Measurements from ENCODE around the gene WDR88.
A peak's percentile ranks its signal among the peaks of the same experiment; 100 is the strongest.
"Not testable (repeated sequence)": the region's sequence is repeated elsewhere in the genome, so short reads cannot be mapped to it uniquely, and the experiment has no call there.

WDR88 gene

GRCh38 chr19:33150852-33151518 is 19.1 kb downstream of the WDR88 start:
- no peaks in the 10 kb centered on the region for H3K9me3 Mint-ChIP-seq
- no peak for ATAC-seq
- no peak for DNase-seq
- H3K4me1 Mint-ChIP-seq, result no peaks in the 10 kb centered on the region
- no peak overlapping the region for H3K4me3 Mint-ChIP-seq
- H3K27me3 Mint-ChIP-seq, result no peaks in the 10 kb centered on the region
- peak overlapping the region in 1 of 2 donors; percentile 54 for H3K27ac Mint-ChIP-seq

DNA sequence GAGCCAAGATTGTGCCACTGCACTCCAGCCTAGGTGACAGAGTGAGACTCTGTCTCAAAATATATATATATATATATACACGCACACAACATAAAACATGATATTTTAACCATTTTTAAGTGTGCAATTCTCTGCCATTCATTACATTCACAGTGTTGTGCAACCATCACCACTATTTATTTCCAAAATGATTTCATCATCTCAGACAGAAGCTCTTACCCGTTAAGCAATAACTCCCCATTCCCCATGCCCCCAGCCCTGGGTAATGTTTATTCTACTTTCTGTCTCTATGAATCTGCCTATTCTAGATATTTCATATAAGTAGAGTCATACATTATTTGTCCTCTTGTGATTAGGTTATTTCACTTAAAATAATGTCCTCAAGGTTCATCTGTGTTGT is 20.3 kb downstream of the WDR88 start:
- Mint-ChIP-seq H3K9me3 (no peaks in the 10 kb centered on the region), H3K27ac (no peak overlapping the region), H3K27me3 (no peaks in the 10 kb centered on the region), H3K4me3 (no peak overlapping the region), H3K4me1 (no peaks in the 10 kb centered on the region)
- no peak for DNase-seq
- no peak for ATAC-seq

DNA sequence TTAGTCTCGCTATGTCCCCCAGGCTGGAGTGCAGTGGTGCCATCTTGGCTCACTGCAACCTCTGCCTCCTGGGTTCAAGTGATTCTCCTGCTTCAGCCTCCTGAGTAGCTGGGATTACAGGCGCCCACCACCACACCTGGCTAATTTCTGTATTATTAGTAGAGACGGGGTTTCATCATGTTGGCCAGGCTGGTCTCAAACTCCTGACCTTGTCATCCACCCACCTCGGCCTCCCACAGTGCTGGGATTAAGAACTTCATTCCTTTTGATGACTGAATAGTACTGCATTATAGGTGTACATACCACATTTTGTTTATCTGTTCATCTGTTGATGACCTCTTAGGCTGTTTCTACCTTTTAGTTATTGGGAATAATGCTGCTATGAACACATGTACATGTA is 20.7 kb downstream of the WDR88 start:
- ATAC-seq, DNase-seq, H3K9me3 Mint-ChIP-seq, H3K4me3 Mint-ChIP-seq, H3K27me3 Mint-ChIP-seq, H3K4me1 Mint-ChIP-seq: not testable (repeated sequence)
- peak overlapping the region in 1 of 2 donors; percentile 71 for H3K27ac Mint-ChIP-seq

DNA sequence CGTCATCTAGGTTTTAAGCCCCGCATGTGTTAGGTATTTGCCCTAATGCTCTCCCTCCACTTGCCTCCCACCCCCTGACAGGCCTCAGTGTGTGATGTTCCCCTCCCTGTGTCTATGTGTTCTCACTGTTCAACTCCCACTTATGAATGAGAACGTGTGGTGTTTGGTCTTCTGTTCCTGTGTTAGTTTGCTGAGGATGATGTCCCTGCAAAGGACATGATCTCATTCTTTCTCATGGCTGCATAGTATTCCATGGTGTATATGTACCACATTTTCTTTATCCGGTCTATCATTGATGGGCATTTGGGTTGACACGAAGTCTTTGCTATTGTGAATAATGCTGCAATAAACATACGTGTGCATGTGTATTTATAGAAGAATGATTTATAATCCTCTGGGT is 22.4 kb downstream of the WDR88 start:
- H3K27me3 Mint-ChIP-seq, H3K4me3 Mint-ChIP-seq: not testable (repeated sequence)

DNA sequence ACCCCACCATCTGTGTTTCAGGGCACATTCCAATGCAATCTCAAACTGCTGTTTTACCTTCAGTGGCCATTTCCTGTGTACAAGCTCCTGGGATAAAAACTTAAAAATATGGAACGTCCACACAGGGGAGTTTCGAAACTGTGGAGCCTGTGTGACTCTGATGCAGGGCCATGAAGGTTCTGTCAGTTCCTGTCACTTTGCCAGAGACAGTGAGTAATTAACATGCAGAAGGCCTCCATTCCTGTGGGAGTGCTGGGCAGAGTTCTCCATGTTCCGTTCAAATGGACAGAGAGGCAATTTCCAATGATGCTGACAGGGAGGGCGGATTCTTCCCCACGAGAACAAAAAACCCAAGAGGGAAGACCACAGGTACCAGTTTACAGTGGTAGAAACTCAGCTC is 24.4 kb downstream of the WDR88 start:
- H3K4me1 Mint-ChIP-seq, result peaks cover 29% of the 10 kb centered on the region
- H3K27me3 Mint-ChIP-seq, result no peaks in the 10 kb centered on the region
- peaks cover 0 to 7% of the 10 kb centered on the region in 2 donors for H3K9me3 Mint-ChIP-seq
- DNase-seq, result no peak
- H3K4me3 Mint-ChIP-seq, result no peak overlapping the region
- H3K27ac Mint-ChIP-seq, result no peak overlapping the region
- no peak for ATAC-seq

More for the DNA sequence above, 22.4 kb downstream of the WDR88 start:
- peaks cover 12% of the 10 kb centered on the region for H3K4me1 Mint-ChIP-seq
- not testable (repeated sequence) for DNase-seq, ATAC-seq, H3K9me3 Mint-ChIP-seq, H3K27ac Mint-ChIP-seq

GRCh38 chr19:33157906-33158305 is 26.0 kb downstream of the WDR88 start:
- Mint-ChIP-seq H3K27ac (no peak overlapping the region), H3K4me3 (peak overlapping the region in 1 of 2 donors; percentile 24), H3K4me1 (peaks cover 37% of the 10 kb centered on the region), H3K27me3 (no peaks in the 10 kb centered on the region), H3K9me3 (peaks cover 0 to 7% of the 10 kb centered on the region in 2 donors)
- ATAC-seq (no peak), DNase-seq (no peak)

GRCh38 chr19:33158365-33158764 is 26.5 kb downstream of the WDR88 start:
- ATAC-seq (no peak), DNase-seq (no peak)
- peaks cover 37% of the 10 kb centered on the region for H3K4me1 Mint-ChIP-seq
- H3K9me3 Mint-ChIP-seq, result peaks cover 0 to 7% of the 10 kb centered on the region in 2 donors
- no peak overlapping the region for H3K27ac Mint-ChIP-seq
- H3K27me3 Mint-ChIP-seq, result no peaks in the 10 kb centered on the region
- H3K4me3 Mint-ChIP-seq, result no peak overlapping the region

DNA sequence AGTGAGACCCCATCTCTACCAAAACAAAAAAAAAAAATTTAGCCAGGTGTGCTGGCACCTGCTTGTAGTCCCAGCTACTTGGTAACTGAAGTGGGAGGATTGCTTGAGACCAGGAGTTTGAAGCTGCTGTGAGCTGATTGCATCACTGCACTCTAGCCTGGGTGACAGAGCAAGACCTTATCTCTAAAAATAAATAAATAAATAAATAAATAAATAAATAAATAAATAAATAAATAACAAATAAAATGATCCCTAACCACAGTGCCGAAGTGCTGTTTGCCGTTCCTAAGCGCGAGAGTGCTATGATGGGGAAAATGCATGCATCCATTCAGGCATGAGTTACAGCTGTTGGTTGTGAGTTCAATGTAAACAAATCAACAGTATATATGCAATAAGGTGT is 27.2 kb downstream of the WDR88 start:
- DNase-seq, result no peak
- no peak for ATAC-seq
- Mint-ChIP-seq H3K27me3 (no peaks in the 10 kb centered on the region), H3K4me1 (peaks cover 37% of the 10 kb centered on the region), H3K27ac (no peak overlapping the region), H3K4me3 (no peak overlapping the region), H3K9me3 (peaks cover 0 to 7% of the 10 kb centered on the region in 2 donors)

DNA sequence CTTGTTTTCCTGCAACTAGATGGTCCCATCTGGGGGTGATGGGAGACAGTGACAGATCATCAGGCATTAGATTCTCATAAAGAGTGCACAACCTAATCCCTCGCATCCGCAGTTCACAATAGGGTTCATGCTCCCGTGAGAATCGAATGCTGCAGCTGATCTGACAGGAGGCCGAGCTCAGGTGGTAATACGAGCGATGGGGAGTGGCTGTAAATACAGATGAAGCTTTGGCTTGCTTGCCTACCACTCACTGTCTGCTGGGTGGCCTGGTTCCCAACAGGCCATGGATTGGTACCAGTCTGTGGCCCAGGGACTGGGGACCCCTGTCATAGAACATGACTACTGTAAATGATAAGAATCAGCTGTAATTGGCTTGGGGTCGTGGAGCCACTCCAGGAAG is 28.0 kb downstream of the WDR88 start:
- peak overlapping the region in 1 of 2 donors; percentile 54 for H3K4me3 Mint-ChIP-seq

GRCh38 chr19:33161201-33161600 is 29.3 kb downstream of the WDR88 start:
- peaks cover 0 to 7% of the 10 kb centered on the region in 2 donors for H3K9me3 Mint-ChIP-seq
- DNase-seq (no peak), ATAC-seq (no peak)
- peak overlapping the region in 1 of 2 donors; percentile 15 for H3K27ac Mint-ChIP-seq
- H3K27me3 Mint-ChIP-seq, result no peaks in the 10 kb centered on the region
- H3K4me1 Mint-ChIP-seq, result peaks cover 37% of the 10 kb centered on the region
- H3K4me3 Mint-ChIP-seq, result no peak overlapping the region

More for the DNA sequence above, 28.0 kb downstream of the WDR88 start:
- H3K9me3 Mint-ChIP-seq, result peaks cover 0 to 7% of the 10 kb centered on the region in 2 donors
- ATAC-seq (no peak), DNase-seq (no peak)
- peaks cover 37% of the 10 kb centered on the region for H3K4me1 Mint-ChIP-seq
- H3K27me3 Mint-ChIP-seq, result no peaks in the 10 kb centered on the region
- H3K27ac Mint-ChIP-seq, result peak overlapping the region in 1 of 2 donors; percentile 86

GRCh38 chr19:33163481-33163880 is 31.6 kb downstream of the WDR88 start:
- peaks cover 28% of the 10 kb centered on the region for H3K4me1 Mint-ChIP-seq
- no peak overlapping the region for H3K4me3 Mint-ChIP-seq
- no peak overlapping the region for H3K27ac Mint-ChIP-seq
- no peaks in the 10 kb centered on the region for H3K27me3 Mint-ChIP-seq
- no peak for DNase-seq
- peaks cover 9 to 19% of the 10 kb centered on the region in 2 donors for H3K9me3 Mint-ChIP-seq
- no peak for ATAC-seq

GRCh38 chr19:33166037-33166436 is 34.1 kb downstream of the WDR88 start:
- H3K4me1 Mint-ChIP-seq, result peaks cover 12% of the 10 kb centered on the region
- not testable (repeated sequence) for ATAC-seq, H3K4me3 Mint-ChIP-seq, H3K27ac Mint-ChIP-seq, H3K27me3 Mint-ChIP-seq, DNase-seq
- peaks cover 12 to 20% of the 10 kb centered on the region in 2 donors for H3K9me3 Mint-ChIP-seq

DNA sequence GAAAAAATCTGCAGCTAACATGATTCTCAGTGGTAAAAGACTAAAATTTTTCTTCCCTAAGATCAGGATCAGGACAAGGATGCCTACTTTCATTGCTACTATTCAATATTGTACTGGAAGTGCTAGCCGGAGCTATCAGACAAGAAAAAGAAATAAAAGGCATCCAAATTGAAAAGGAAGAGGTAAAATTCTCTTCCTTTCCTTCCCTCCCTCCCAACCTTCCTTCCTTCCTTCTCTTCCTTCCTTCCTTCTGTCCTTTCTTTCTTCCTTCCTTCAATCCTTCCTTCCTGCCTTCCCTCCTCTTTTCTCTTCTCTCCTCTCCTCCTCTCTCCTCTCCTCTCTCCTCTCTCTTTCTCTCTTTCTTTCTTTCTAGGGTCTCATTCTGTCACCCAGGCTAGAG is 35.5 kb downstream of the WDR88 start:
- no peak overlapping the region for H3K4me3 Mint-ChIP-seq
- peaks cover 12 to 20% of the 10 kb centered on the region in 2 donors for H3K9me3 Mint-ChIP-seq
- DNase-seq (no peak), ATAC-seq (no peak)
- no peak overlapping the region for H3K27ac Mint-ChIP-seq
- H3K27me3 Mint-ChIP-seq, result no peaks in the 10 kb centered on the region
- H3K4me1 Mint-ChIP-seq, result peaks cover 5% of the 10 kb centered on the region

DNA sequence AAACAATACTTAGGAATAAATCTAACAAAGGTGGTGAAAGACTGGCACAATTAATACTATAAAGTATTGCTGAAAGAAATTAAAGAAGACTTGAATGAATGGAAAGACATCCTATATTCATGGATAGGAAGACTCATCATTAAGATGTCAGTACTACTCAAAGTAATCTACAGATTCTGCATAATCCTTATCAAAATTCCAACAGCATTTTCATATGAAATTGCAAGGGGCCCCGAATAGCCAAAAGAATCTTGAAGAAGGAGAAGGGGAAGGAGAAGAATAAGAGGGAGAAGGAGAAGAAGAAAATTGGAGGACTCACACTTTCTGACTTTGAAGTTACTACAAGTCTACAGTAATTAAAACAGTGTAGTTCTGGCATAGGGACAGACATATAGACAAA is 36.6 kb downstream of the WDR88 start:
- no peak overlapping the region for H3K4me3 Mint-ChIP-seq
- ATAC-seq (no peak), DNase-seq (no peak)
- H3K4me1 Mint-ChIP-seq, result peaks cover 15% of the 10 kb centered on the region
- H3K9me3 Mint-ChIP-seq, result peaks cover 12 to 20% of the 10 kb centered on the region in 2 donors
- no peaks in the 10 kb centered on the region for H3K27me3 Mint-ChIP-seq
- H3K27ac Mint-ChIP-seq, result no peak overlapping the region

DNA sequence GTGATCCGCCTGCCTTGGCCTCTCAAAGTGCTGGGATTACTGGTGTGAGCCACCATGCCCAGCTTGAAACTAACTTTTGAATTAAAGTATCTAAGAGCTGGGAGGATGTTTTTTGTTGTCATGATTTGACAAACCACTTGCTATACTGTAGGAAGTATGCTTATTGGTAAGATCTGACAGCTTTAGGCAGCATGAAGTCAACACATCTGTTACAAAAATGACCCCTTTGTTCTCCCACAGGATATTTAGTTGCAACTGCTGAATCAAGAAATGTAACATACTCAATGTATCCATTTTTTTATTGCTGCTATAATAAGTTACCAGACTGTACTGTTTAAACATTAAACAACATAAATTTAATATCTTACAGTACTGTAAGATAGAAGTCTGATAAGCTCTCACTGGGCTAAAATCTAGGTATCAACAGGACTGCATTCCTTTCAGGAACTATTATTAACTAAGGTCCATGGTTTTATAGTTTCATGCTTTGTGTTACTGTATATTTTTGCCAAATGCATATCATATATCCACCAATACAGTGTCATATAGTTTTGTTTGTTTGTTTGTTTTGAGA is 39.4 kb downstream of the WDR88 start:
- Mint-ChIP-seq H3K27ac (no peak overlapping the region), H3K9me3 (peaks cover 12 to 20% of the 10 kb centered on the region in 2 donors), H3K4me3 (no peak overlapping the region), H3K4me1 (peaks cover 41% of the 10 kb centered on the region), H3K27me3 (no peaks in the 10 kb centered on the region)
- no peak for ATAC-seq
- DNase-seq, result no peak

DNA sequence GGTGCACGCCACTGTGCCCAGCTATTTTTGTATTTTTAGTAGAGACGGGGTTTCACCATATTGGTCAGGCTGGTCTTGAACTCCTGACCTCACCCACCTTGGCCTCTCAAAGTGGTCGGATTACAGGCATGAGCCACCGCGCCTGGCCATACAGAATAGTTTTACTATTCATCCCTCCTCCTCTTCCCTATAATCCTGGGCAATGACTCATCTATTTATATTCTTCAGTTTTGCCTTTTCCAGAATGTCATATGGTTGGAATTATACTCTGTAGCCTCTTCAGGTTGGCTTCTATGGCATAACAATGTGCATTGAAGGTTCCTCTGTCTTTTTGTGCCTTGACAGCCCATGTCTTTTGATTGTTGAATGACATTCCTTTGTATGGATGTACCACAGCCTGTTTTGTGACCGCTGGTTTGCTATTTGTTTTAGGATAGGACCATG is 40.0 kb downstream of the WDR88 start:
- Mint-ChIP-seq H3K27me3 (no peaks in the 10 kb centered on the region), H3K9me3 (peaks cover 12 to 23% of the 10 kb centered on the region in 2 donors), H3K4me1 (peaks cover 46% of the 10 kb centered on the region), H3K27ac (no peak overlapping the region), H3K4me3 (no peak overlapping the region)
- ATAC-seq (no peak), DNase-seq (no peak)
